ENCODE data around the gene SND1. TPM values are rescaled to one million over a fixed set of nuclear protein-coding genes. Genes with fewer than 3 reads are reported as not detected.

SND1 gene
- total RNA-seq, 2 donors from 2014 or later, result 146 to 155 TPM

DNA sequence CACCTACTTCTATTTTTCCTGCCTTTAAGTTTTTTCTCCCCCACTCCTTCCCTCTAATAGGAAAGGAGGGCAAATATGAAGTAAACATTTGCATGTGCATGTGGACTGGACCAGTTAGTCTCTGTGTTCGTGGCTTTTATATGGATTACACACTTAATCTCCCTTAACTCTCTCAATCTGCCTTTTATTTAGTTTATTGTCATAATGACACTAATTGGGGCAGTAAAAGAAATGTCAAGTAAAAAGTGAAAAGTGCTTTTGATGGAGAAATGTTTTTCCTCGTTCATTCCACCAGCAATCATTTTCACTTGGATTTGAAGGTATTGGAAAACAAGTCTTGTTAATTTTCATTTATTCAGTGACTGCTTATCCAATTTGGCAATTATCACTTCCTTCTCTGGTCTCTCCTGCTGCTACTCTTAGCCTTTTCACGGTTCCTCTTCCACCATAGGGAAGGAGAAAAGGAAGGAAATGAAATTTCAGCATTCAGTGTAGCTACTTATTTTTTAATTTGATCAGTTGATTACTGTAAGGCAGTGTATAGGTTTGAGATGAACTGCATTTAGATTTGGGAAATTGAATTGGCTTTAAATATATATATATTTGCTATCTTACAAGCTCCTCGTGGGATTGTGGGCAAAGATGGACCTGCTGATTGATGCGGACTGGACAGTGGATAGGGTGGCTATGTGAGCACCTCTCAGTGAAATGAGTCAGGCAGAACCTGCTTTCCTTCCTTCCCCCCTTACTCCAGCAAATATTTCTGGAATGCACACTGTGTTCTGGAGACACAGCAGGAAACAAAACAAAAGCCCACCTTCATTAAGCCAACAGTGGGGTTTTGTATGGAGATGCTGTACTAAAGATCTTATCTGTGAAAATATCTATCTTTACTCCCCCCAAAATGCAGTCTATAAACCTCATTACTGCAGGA is 301.7 kb downstream of the SND1 start:
- Histone ChIP-seq H3K27me3 (no peaks in the 10 kb centered on the region), H3K4me3 (no peak overlapping the region), H3K27ac (no peak overlapping the region), H3K4me1 (no peaks in the 10 kb centered on the region), H3K36me3 (replicated peaks in 1 of 2; ENCODE audit: insufficient read depth in 1 of 2, low read depth in 2 of 2) (no peaks in the 10 kb centered on the region), H3K9me3 (no peaks in the 10 kb centered on the region)
- TF ChIP-seq, protein P1, sequence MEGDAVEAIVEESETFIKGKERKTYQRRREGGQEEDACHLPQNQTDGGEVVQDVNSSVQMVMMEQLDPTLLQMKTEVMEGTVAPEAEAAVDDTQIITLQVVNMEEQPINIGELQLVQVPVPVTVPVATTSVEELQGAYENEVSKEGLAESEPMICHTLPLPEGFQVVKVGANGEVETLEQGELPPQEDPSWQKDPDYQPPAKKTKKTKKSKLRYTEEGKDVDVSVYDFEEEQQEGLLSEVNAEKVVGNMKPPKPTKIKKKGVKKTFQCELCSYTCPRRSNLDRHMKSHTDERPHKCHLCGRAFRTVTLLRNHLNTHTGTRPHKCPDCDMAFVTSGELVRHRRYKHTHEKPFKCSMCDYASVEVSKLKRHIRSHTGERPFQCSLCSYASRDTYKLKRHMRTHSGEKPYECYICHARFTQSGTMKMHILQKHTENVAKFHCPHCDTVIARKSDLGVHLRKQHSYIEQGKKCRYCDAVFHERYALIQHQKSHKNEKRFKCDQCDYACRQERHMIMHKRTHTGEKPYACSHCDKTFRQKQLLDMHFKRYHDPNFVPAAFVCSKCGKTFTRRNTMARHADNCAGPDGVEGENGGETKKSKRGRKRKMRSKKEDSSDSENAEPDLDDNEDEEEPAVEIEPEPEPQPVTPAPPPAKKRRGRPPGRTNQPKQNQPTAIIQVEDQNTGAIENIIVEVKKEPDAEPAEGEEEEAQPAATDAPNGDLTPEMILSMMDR (IDR thresholded peaks at IDR 0.05), result no peak
- TF ChIP-seq POLR2A (IDR thresholded peaks at IDR 0.05), result no peak
- no peak for ATAC-seq
- no peak for DNase-seq
- WGBS, 2 donors, result 77 to 80% methylated on average over 5 of the region's 5 CpGs
- intact Hi-C loops (cut with DNase I), result no loop called here

- no peaks in the 10 kb centered on the region for H3K27me3 ChIP-seq
- H3K27ac ChIP-seq, result no peak overlapping the region
- H3K9me3 ChIP-seq, result no peaks in the 10 kb centered on the region
- no peak overlapping the region for H3K4me3 ChIP-seq
- H3K4me1 ChIP-seq, result no peaks in the 10 kb centered on the region
- no peaks in the 10 kb centered on the region for H3K36me3 ChIP-seq (replicated peaks in 1 of 2; ENCODE audit: insufficient read depth in 1 of 2, low read depth in 2 of 2)
- WGBS, 2 donors, result 55 to 61% methylated on average over 2 of the region's 2 CpGs
- TF ChIP-seq, protein P1 (IDR thresholded peaks at IDR 0.05), result no peak
- no peak for TF ChIP-seq POLR2A (IDR thresholded peaks at IDR 0.05)
- no peak for ATAC-seq
- intact Hi-C loops (cut with DNase I), result no loop called here
- DNase-seq, result no peak
These were observed 302.4 kb downstream of the SND1 start for GRCh38 chr7:127954357-127954748.

DNA sequence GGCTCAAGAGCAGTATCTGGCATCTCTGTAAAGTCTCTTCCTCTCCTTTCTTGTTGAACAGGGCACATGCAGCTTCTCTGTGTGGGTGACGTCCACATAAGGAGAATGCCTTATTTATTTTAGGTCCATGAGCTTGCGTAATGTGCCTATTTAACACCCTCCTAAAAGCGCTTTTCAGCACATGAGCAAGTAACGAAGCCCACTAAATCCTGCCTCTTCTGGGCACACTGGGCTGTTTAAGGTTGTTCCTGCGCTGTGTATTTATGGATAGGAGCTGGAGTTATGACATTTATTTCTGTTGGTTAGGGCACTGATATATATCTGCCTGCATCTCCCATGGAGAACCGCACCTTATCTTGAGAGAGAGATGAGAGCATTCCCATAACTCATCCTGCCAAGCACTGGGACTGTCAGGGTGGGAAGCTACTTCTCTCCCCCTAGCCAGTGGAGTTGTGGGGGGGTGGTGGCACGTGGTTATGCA is 303.1 kb downstream of the SND1 start:
- DNase-seq (no peak), ATAC-seq (no peak)
- Histone ChIP-seq H3K4me1 (no peaks in the 10 kb centered on the region), H3K4me3 (no peak overlapping the region), H3K9me3 (no peaks in the 10 kb centered on the region), H3K36me3 (replicated peaks in 1 of 2; ENCODE audit: insufficient read depth in 1 of 2, low read depth in 2 of 2) (no peaks in the 10 kb centered on the region), H3K27ac (no peak overlapping the region), H3K27me3 (no peaks in the 10 kb centered on the region)
- TF ChIP-seq, protein P1 (IDR thresholded peaks at IDR 0.05), result no peak
- no peak for TF ChIP-seq POLR2A (IDR thresholded peaks at IDR 0.05)
- 90 to 92% methylated on average over 7 of the region's 7 CpGs for WGBS, 2 donors
- intact Hi-C loops (cut with DNase I), result no loop called here

DNA sequence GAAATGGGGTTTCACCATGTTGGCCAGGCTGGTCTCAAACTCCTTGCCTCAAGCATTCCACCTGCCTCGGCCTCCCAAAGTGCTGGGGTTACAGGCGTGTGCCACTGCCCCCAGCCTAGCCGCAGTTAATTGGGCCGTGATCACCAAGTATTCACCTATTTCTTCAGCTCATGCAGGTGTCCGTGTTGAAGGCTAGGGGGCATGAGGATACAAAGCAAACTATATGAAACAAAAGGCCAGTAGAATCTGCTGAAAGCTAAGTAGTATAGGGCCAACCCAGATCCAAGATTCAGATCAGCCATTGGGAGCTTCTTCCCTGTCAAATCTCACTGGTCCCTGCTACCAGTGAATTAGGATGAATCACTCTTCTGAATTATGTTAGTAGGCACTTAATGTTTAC is 305.9 kb downstream of the SND1 start:
- DNase-seq (no peak), ATAC-seq (no peak)
- no peak overlapping the region for H3K4me3 ChIP-seq
- H3K4me1 ChIP-seq, result peaks cover 7% of the 10 kb centered on the region
- no peaks in the 10 kb centered on the region for H3K36me3 ChIP-seq (replicated peaks in 1 of 2; ENCODE audit: insufficient read depth in 1 of 2, low read depth in 2 of 2)
- no peak overlapping the region for H3K27ac ChIP-seq
- intact Hi-C loops (cut with DNase I), result no loop called here
- H3K27me3 ChIP-seq, result no peaks in the 10 kb centered on the region
- no peak for TF ChIP-seq POLR2A (IDR thresholded peaks at IDR 0.05)
- TF ChIP-seq, protein P1 (IDR thresholded peaks at IDR 0.05), result no peak
- no peaks in the 10 kb centered on the region for H3K9me3 ChIP-seq
- 78 to 92% methylated on average over 5 of the region's 5 CpGs for WGBS, 2 donors

Data from body of pancreas (tissue), 4 donors.